HL-60/S4 treated with phorbol 12-myristate 13-acetate at 8.2 ng/mL for 4 days and 3 days (cell line): ENCODE data around the gene SOD1.

ENCODE experiments used
- in situ Hi-C: fragments of 300-500 bp; cut with MboI; formaldehyde crosslinking; loops from 2 replicates; pipeline ENCODE4 v1.15.0; 2022; ENCODE audit warnings: low sequenced_read_pairs

Gene SOD1

GRCh38 chr21:31678478-31678877, 19.0 kb downstream of the SOD1 start:
- in situ Hi-C loops, result no loop called here

- in situ Hi-C loops, result no loop called here
Measured at GRCh38 chr21:31682620-31683019, 23.1 kb downstream of the SOD1 start.

- in situ Hi-C loops, result no loop called here
Measured at GRCh38 chr21:31683029-31683428, 23.5 kb downstream of the SOD1 start.

- in situ Hi-C loops, result no loop called here
Measured at GRCh38 chr21:31684918-31685317, 25.4 kb downstream of the SOD1 start.

- in situ Hi-C loops, result no loop called here
Measured at GRCh38 chr21:31686272-31686915, 26.9 kb downstream of the SOD1 start.

- in situ Hi-C loops, result no loop called here
Measured at GRCh38 chr21:31687108-31687507, 27.6 kb downstream of the SOD1 start.

GRCh38 chr21:31688603-31689368, 29.3 kb downstream of the SOD1 start:
- in situ Hi-C loops, result no loop called here

- in situ Hi-C loops, result no loop called here
Measured at GRCh38 chr21:31693222-31693621, 33.7 kb downstream of the SOD1 start.

- in situ Hi-C loops, result no loop called here
Measured at GRCh38 chr21:31696424-31696823, 36.9 kb downstream of the SOD1 start.

GRCh38 chr21:31698461-31698860, 39.0 kb downstream of the SOD1 start:
- in situ Hi-C loops, result no loop called here

- in situ Hi-C loops, result no loop called here
Measured at GRCh38 chr21:31700040-31700439, 40.5 kb downstream of the SOD1 start.

- in situ Hi-C loops, result no loop called here
Measured at GRCh38 chr21:31706562-31706961, 47.1 kb downstream of the SOD1 start.

GRCh38 chr21:31707499-31707898, 48.0 kb downstream of the SOD1 start:
- in situ Hi-C loops, result no loop called here

- in situ Hi-C loops, result no loop called here
Measured at GRCh38 chr21:31708541-31708940, 49.0 kb downstream of the SOD1 start.

GRCh38 chr21:31710586-31710985, 51.1 kb downstream of the SOD1 start:
- in situ Hi-C loops, result no loop called here

GRCh38 chr21:31711326-31711725, 51.8 kb downstream of the SOD1 start:
- in situ Hi-C loops, result no loop called here

- in situ Hi-C loops, result no loop called here
Measured at GRCh38 chr21:31711745-31712285, 52.3 kb downstream of the SOD1 start.

GRCh38 chr21:31713115-31713514, 53.6 kb downstream of the SOD1 start:
- in situ Hi-C loops, result no loop called here

GRCh38 chr21:31713973-31714740, 54.7 kb downstream of the SOD1 start:
- in situ Hi-C loops, result no loop called here

GRCh38 chr21:31714741-31715365, 55.4 kb downstream of the SOD1 start:
- in situ Hi-C loops, result no loop called here

GRCh38 chr21:31716106-31716505, 56.6 kb downstream of the SOD1 start:
- in situ Hi-C loops, result no loop called here
